Mesothelial cell of epicardium (in vitro differentiated cells): ENCODE measurements around the gene ICA1. TPM values are rescaled to one million over a fixed set of nuclear protein-coding genes. Genes with fewer than 3 reads are reported as not detected.

Experiments
- DNase-seq, 2 experiments: peaks; one replicate each; pipeline ENCODE4 v3.0.0; 2021; ENCODE audit warnings: low spot score in 2 of 2; ENCODE audit not compliant: unreplicated experiment in 2 of 2
- H3K27ac Mint-ChIP-seq: 2 replicates; pipeline ENCODE4 v1.8.0; 2021; ENCODE audit warnings: mixed read lengths
- H3K27me3 Mint-ChIP-seq: 2 replicates; pipeline ENCODE4 v1.8.0; 2021; ENCODE audit warnings: low read depth, mixed read lengths
- H3K36me3 Mint-ChIP-seq: 2 replicates; pipeline ENCODE4 v1.8.0; 2021; ENCODE audit warnings: mixed read lengths
- H3K4me1 Mint-ChIP-seq: 2 replicates; pipeline ENCODE4 v1.8.0; 2021; ENCODE audit warnings: mixed read lengths
- H3K4me3 Mint-ChIP-seq: 2 replicates; pipeline ENCODE4 v1.8.0; 2021; ENCODE audit warnings: mild to moderate bottlenecking, moderate library complexity, mixed read lengths
- H3K9me3 Mint-ChIP-seq: 2 replicates; pipeline ENCODE4 v1.8.0; 2021; ENCODE audit warnings: mixed read lengths
- total RNA-seq: library from RNA; stranded (reverse); gene quantifications from 3 replicates; pipeline ENCODE4 v1.2.1, GENCODE V29; 2021
- TF ChIP-seq, protein P1 (sequence below): fragments of 200-600 bp; sonication (generic); IDR thresholded peaks from one replicate; pipeline ENCODE4 v1.5.0; 2021; ENCODE audit warnings: antibody characterized with exemption; ENCODE audit not compliant: unreplicated experiment

Gene ICA1
- total RNA-seq, 1 donor from 2014 or later, result 8.2 TPM

DNA sequence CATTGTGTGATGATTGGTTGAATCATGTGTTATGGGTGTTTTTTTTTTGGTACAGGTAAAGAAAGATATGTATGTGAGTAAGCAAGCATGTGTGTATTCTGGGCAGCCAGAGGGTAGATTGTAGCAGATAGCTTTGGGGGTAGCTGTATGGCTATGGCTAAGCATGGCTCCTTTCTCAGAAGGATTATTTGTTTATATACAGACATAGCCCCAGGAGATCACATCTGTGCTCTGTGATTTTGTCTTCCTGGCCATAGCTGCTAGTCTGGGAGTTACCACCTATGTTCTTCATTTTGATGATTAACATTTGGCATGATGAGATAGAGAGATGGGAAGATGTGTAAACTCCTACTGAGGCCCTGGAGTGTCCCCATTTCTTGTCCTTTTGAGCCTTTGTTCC is 23.2 kb upstream of the ICA1 start:
- Mint-ChIP-seq H3K4me1 (peaks cover 8% of the 10 kb centered on the region), H3K27me3 (peaks cover 83% of the 10 kb centered on the region), H3K9me3 (no peaks in the 10 kb centered on the region), H3K27ac (no peak overlapping the region), H3K4me3 (no peak overlapping the region), H3K36me3 (no peaks in the 10 kb centered on the region)
- DNase-seq, result no peak
- TF ChIP-seq, protein P1, sequence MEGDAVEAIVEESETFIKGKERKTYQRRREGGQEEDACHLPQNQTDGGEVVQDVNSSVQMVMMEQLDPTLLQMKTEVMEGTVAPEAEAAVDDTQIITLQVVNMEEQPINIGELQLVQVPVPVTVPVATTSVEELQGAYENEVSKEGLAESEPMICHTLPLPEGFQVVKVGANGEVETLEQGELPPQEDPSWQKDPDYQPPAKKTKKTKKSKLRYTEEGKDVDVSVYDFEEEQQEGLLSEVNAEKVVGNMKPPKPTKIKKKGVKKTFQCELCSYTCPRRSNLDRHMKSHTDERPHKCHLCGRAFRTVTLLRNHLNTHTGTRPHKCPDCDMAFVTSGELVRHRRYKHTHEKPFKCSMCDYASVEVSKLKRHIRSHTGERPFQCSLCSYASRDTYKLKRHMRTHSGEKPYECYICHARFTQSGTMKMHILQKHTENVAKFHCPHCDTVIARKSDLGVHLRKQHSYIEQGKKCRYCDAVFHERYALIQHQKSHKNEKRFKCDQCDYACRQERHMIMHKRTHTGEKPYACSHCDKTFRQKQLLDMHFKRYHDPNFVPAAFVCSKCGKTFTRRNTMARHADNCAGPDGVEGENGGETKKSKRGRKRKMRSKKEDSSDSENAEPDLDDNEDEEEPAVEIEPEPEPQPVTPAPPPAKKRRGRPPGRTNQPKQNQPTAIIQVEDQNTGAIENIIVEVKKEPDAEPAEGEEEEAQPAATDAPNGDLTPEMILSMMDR, result no peak

DNA sequence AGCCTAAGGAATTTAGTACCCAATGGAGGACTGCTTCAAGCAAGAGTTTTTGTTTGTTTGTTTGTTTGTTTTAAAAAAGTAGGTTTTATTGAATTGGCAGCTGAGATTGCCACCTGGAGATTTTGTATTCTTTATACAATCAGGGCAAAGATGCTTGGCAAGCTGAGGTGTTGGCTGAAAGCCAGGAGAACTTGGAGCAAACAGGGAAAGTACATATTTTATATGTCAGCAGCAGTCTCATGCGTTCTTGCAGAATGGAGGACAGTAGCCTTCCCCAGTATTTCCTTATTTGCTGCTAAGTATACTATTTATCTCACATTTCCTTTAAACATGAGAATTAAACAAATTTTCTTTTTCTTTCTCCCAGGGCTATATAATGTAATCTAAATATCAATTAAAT is 22.6 kb upstream of the ICA1 start:
- Mint-ChIP-seq H3K27me3 (peaks cover 79% of the 10 kb centered on the region), H3K9me3 (no peaks in the 10 kb centered on the region), H3K27ac (no peak overlapping the region), H3K4me1 (peaks cover 6% of the 10 kb centered on the region), H3K4me3 (no peak overlapping the region), H3K36me3 (no peaks in the 10 kb centered on the region)
- TF ChIP-seq, protein P1, result no peak
- DNase-seq, result no peak

DNA sequence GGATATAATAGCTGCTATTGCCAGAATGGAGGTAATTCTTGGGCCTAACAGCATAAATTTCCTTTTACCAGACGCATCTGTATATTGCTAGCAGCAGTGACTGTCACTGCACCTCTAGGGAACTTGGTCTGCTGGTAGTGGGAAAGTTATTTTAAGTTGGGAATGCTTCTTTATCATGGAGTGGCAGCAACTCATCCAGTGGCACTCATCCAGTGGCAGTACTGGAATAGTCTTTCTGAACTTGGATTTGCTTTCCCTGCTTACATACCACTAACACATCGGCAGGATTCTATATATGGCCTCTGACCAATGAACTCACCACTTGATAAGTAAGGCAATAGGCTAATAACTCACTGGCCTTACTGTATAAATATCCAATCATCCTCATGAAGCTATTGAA is 22.0 kb upstream of the ICA1 start:
- no peak overlapping the region for H3K4me3 Mint-ChIP-seq
- no peaks in the 10 kb centered on the region for H3K9me3 Mint-ChIP-seq
- H3K27ac Mint-ChIP-seq, result no peak overlapping the region
- TF ChIP-seq, protein P1, result no peak
- H3K27me3 Mint-ChIP-seq, result peaks cover 77% of the 10 kb centered on the region
- no peak for DNase-seq
- no peaks in the 10 kb centered on the region for H3K36me3 Mint-ChIP-seq
- H3K4me1 Mint-ChIP-seq, result peaks cover 6% of the 10 kb centered on the region

DNA sequence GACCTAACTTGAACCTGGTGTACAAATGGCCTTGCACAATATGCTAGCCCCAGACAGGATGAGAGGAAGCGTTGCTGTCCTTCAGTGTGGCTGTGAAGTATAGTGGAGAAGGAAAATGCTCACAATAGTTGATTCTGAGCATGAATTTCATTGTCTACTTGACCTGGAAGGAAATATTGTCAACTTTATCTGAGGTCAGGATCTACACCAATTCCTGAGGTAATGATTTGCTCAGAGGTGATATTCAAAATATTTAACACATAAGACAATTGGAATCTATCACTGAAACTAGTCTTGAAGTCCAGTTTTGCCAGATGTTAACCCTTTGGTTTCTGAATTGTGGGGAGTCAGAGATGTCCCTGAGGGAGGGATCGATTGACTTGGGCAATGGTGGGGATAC is 20.9 kb upstream of the ICA1 start:
- no peak overlapping the region for H3K27ac Mint-ChIP-seq
- H3K4me1 Mint-ChIP-seq, result peaks cover 6% of the 10 kb centered on the region
- H3K36me3 Mint-ChIP-seq, result no peaks in the 10 kb centered on the region
- H3K27me3 Mint-ChIP-seq, result peaks cover 78% of the 10 kb centered on the region
- H3K4me3 Mint-ChIP-seq, result no peak overlapping the region
- no peaks in the 10 kb centered on the region for H3K9me3 Mint-ChIP-seq
- TF ChIP-seq, protein P1, result no peak
- no peak for DNase-seq

DNA sequence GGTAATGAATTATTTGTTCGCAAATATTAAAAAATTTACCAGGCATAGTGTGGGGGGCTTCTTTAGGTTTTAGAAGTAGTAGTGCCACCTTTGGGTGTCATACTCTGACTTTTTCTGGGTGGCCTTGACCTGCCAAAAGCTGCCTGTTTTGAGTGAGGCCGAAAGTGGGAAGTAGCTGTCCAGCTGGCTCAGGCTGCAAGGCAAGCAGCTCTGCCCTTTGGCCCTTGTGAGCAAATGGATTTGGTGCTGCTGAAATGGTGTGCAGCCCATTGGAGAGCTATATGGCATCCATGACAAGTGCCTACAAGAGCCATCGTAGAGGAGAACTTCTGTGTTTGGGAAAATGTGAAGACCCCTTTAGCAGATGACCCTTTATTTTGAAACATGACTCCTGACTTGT is 20.2 kb upstream of the ICA1 start:
- Mint-ChIP-seq H3K4me1 (peaks cover 6% of the 10 kb centered on the region), H3K9me3 (peaks cover 3% of the 10 kb centered on the region), H3K4me3 (no peak overlapping the region), H3K27me3 (peaks cover 74% of the 10 kb centered on the region), H3K27ac (no peak overlapping the region), H3K36me3 (no peaks in the 10 kb centered on the region)
- TF ChIP-seq, protein P1, result no peak
- DNase-seq, result no peak

DNA sequence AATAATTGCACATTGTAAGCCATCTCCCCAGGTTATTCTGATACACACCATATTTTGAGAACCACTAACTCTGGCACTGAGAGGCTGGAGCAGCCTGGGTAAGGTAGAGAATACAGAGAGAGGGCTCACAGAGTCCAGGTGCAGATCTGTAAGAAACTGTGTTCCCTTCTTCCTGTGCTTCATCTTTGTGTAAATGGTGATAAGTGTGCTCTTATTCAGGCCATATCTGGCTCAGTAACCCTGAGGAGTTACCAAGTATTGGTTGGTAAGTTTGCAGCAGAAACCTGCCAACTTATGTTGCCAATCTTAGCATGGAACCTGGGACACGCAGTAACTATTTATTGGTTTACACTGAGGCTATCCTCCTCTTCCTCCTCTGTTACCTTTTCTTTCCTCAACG is 16.2 kb upstream of the ICA1 start:
- Mint-ChIP-seq H3K27me3 (peaks cover 57% of the 10 kb centered on the region), H3K27ac (no peak overlapping the region), H3K4me1 (no peaks in the 10 kb centered on the region), H3K36me3 (no peaks in the 10 kb centered on the region), H3K9me3 (peaks cover 3% of the 10 kb centered on the region), H3K4me3 (no peak overlapping the region)
- TF ChIP-seq, protein P1, result no peak
- no peak for DNase-seq
